Mucosa of descending colon (tissue), 3 donors: ENCODE measurements around the gene TMEM245. TPM values are rescaled to one million over a fixed set of nuclear protein-coding genes. Genes with fewer than 3 reads are reported as not detected.
A peak's percentile ranks its signal among the peaks of the same experiment; 100 is the strongest.

Experiments
- ATAC-seq: fragments of 200-7000 bp; cut with Tn5 transposase; one replicate; pipeline ENCODE4 v1.9.1; 2020; ENCODE audit warnings: mild to moderate bottlenecking, moderate library complexity
- DNase-seq, 3 donors: peaks; one replicate each; pipeline ENCODE4 v3.0.0-alpha.2; 2020
- H3K36me3 ChIP-seq: fragments of 200-600 bp; one replicate; pipeline ENCODE4 v1.8.0; 2021; ENCODE audit warnings: low read depth, mild to moderate bottlenecking
- H3K4me1 ChIP-seq: fragments of 200-600 bp; one replicate; pipeline ENCODE4 v1.8.0; 2021; ENCODE audit warnings: low read depth, mild to moderate bottlenecking
- H3K4me3 ChIP-seq: fragments of 200-600 bp; one replicate; pipeline ENCODE4 v1.8.0; 2021; ENCODE audit warnings: mild to moderate bottlenecking
- H3K9me3 ChIP-seq: fragments of 200-600 bp; one replicate; pipeline ENCODE4 v1.8.0; 2021; ENCODE audit warnings: mild to moderate bottlenecking
- intact Hi-C, 2 donors: fragments of 100-400 bp; cut with DNase I in 1 of 2; cut with micrococcal nuclease in 1 of 2; formaldehyde crosslinking; loops; one replicate each; pipeline versions ENCODE4 v1.11.0 to v1.11.1; 2022; cut with DNase I, micrococcal nuclease
- total RNA-seq, 3 donors: library from RNA; stranded (reverse); fragmentation: NEBNext Ultra II Directional in 2 of 3; extraction: Animal tissue kit (Norgen Biotek cat#: 25700) in 2 of 3; gene quantifications; one replicate each; pipeline versions ENCODE4 v1.2.1 to v1.2.4, GENCODE V29; 2021 to 2023
- TF ChIP-seq, protein P1 (sequence below): fragments of 200-600 bp; IDR thresholded peaks from one replicate; pipeline ENCODE4 v1.8.0; 2022; ENCODE audit warnings: antibody characterized with exemption, mild to moderate bottlenecking
- donor health status: DM: no; HTN: no; CAD: no; lungs with moderate emphysema.
- donor health status: DM: no; HTN: no; CAD: no.
- donor health status: DM: no; HTN: yes; CAD: no.

Gene TMEM245
- total RNA-seq, 3 donors from 2014 or later = 26.3 to 72.8 (median 33.6) TPM

GRCh38 chr9:109114670-109115069 lies 5.1 kb downstream of the TMEM245 start:
- intact Hi-C loops = no loop called here
- TF ChIP-seq, protein P1, sequence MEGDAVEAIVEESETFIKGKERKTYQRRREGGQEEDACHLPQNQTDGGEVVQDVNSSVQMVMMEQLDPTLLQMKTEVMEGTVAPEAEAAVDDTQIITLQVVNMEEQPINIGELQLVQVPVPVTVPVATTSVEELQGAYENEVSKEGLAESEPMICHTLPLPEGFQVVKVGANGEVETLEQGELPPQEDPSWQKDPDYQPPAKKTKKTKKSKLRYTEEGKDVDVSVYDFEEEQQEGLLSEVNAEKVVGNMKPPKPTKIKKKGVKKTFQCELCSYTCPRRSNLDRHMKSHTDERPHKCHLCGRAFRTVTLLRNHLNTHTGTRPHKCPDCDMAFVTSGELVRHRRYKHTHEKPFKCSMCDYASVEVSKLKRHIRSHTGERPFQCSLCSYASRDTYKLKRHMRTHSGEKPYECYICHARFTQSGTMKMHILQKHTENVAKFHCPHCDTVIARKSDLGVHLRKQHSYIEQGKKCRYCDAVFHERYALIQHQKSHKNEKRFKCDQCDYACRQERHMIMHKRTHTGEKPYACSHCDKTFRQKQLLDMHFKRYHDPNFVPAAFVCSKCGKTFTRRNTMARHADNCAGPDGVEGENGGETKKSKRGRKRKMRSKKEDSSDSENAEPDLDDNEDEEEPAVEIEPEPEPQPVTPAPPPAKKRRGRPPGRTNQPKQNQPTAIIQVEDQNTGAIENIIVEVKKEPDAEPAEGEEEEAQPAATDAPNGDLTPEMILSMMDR = no peak
- Histone ChIP-seq H3K9me3 (no peaks in the 10 kb centered on the region), H3K4me1 (peaks cover 37% of the 10 kb centered on the region), H3K36me3 (no peaks in the 10 kb centered on the region), H3K4me3 (no peak overlapping the region)
- no peak for DNase-seq
- ATAC-seq = no peak

GRCh38 chr9:109113892-109114609 lies 5.7 kb downstream of the TMEM245 start:
- Histone ChIP-seq H3K9me3 (no peaks in the 10 kb centered on the region), H3K4me3 (no peak overlapping the region), H3K4me1 (peaks cover 38% of the 10 kb centered on the region), H3K36me3 (no peaks in the 10 kb centered on the region)
- TF ChIP-seq, protein P1 = no peak
- ATAC-seq = no peak
- no peak for DNase-seq
- intact Hi-C loops = no loop called here

DNA sequence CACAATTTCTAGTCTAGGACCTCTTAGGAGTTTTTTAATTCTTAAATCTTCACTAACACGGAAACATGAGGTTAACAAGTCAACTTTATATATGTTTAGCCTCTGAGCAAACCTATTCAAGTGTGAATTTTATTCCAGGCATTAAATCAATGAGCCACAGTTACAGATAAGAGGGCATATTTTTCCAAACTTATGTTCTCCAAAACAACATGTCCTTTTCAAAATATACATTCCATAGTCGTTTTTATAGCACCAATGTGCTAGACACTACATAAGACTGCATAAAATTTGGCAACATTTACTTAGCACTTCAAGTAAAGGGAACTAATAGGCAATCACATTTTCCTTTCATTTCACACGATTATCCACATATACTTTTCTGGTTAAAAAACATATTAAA lies 6.5 kb downstream of the TMEM245 start:
- intact Hi-C loops = no loop called here
- H3K36me3 ChIP-seq = no peaks in the 10 kb centered on the region
- no peaks in the 10 kb centered on the region for H3K9me3 ChIP-seq
- DNase-seq (no peak), ATAC-seq (no peak)
- no peak overlapping the region for H3K4me3 ChIP-seq
- TF ChIP-seq, protein P1 = no peak
- H3K4me1 ChIP-seq = peaks cover 35% of the 10 kb centered on the region

DNA sequence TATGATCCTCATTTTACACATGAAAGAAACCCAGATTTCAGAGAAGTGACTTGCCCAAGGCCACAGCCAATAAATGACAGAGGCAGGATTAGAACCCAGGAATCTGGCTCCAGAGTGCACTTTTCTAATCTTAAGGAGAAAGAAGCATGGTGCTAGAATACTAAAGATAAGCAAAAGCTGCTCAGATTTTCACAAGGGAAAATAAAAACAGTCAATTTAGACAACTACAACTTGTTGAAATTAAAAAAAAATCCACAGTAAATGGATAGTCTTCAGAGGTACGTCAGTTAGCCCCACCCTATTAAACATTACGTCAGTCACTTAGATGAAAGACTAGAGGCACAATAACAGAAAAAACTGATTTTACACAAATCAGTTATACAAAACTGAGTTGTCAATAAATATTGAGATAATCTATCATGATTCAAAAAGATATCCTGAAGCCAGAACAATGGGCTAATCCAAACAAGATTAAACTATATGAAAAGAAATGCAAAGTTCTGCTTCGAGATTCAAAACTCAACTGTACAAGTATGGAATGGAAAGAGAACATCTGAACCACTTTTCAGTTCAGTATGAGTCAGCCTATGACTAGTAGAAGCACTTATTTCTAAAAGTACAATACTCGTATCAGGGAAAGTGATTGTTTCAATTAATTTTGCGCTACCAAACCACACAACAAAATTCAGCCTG lies 9.3 kb downstream of the TMEM245 start:
- Histone ChIP-seq H3K36me3 (no peaks in the 10 kb centered on the region), H3K9me3 (no peaks in the 10 kb centered on the region), H3K4me1 (peaks cover 13% of the 10 kb centered on the region), H3K4me3 (no peak overlapping the region)
- DNase-seq (no peak), ATAC-seq (peak; percentile 27)
- TF ChIP-seq, protein P1 = no peak
- intact Hi-C loops = no loop called here

DNA sequence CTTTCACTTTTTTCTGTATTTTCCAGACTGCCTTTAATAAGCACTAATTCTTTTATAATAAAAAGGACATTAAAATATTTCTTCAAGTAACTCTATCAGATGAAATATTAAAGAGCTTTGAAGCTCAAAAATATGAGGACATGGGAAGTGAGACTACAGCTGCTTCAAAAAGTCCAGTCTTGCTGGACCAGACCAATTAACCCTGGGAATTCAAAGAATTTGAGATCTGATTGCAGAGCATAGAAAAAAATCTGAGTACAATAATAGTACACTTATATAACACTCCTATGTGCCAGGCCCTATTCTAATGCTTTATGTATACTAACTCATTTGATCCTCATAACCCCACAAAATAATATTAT lies 9.8 kb downstream of the TMEM245 start:
- H3K36me3 ChIP-seq = no peaks in the 10 kb centered on the region
- H3K9me3 ChIP-seq = no peaks in the 10 kb centered on the region
- DNase-seq (no peak), ATAC-seq (no peak)
- no peak overlapping the region for H3K4me3 ChIP-seq
- TF ChIP-seq, protein P1 = no peak
- intact Hi-C loops = no loop called here
- peaks cover 13% of the 10 kb centered on the region for H3K4me1 ChIP-seq
